Measurements from ENCODE around the gene EYS. TPM values are rescaled to one million over a fixed set of nuclear protein-coding genes. Genes with fewer than 3 reads are reported as not detected.

Gene EYS
- polyA plus RNA-seq, 2 of the 4 experiments (the other 2 are of a cell fraction), result 0.03 to 0.06 TPM

- Histone ChIP-seq H3K27ac (no peak overlapping the region), H3K4me3 (no peak overlapping the region), H3K4me1 (no peaks in the 10 kb centered on the region), H3K4me2 (no peak overlapping the region), H3K9me3 (no peaks in the 10 kb centered on the region)
- POLR2A ChIA-PET, result no interaction called here
- ATAC-seq (no peak), DNase-seq (ENCODE audit: low read depth in 1 of 2, low spot score in 1 of 2) (no peak), FAIRE-seq (no peak)
- TF ChIP-seq POLR2A (IDR thresholded peaks at IDR 0.05; ENCODE audit: low read length) (no peak), PBX3 (IDR thresholded peaks at IDR 0.05) (no peak), RCOR1 (IDR thresholded peaks at IDR 0.05; ENCODE audit: low read depth, low read length) (no peak), SMC3 (IDR thresholded peaks at IDR 0.05) (no peak), EHMT2 (IDR thresholded peaks at IDR 0.05; ENCODE audit: low read depth) (no peak), ESRRA (IDR thresholded peaks at IDR 0.05; ENCODE audit: borderline replicate concordance, low read length) (no peak)
- CTCF ChIA-PET, result no interaction called here
- 10% methylated on average over 1 of the region's 1 CpG for WGBS (ENCODE audit: missing lambda C conversion rate)
These were observed 1656.4 kb downstream of the EYS start for GRCh38 chr6:64050590-64050989.

- Histone ChIP-seq H3K27ac (no peak overlapping the region), H3K4me1 (no peaks in the 10 kb centered on the region), H3K9me3 (no peaks in the 10 kb centered on the region), H3K4me2 (no peak overlapping the region), H3K4me3 (no peak overlapping the region)
- DNase-seq (ENCODE audit: low read depth in 1 of 2, low spot score in 1 of 2) (no peak), FAIRE-seq (no peak), ATAC-seq (no peak)
- CTCF ChIA-PET, result no interaction called here
- POLR2A ChIA-PET, result no interaction called here
- 7% methylated on average over 2 of the region's 2 CpGs for WGBS (ENCODE audit: missing lambda C conversion rate)
- TF ChIP-seq TFCP2L1 (CRISPR knock-in tag; IDR thresholded peaks at IDR 0.05) (no peak), E2F6 (IDR thresholded peaks at IDR 0.05; ENCODE audit: borderline replicate concordance, low read depth) (no peak), FOSL2 (IDR thresholded peaks at IDR 0.05) (no peak), FOSL2 (CRISPR knock-in tag; IDR thresholded peaks at IDR 0.05) (no peak), HEYL (CRISPR knock-in tag; IDR thresholded peaks at IDR 0.05) (no peak), ZFP36 (IDR thresholded peaks at IDR 0.05; ENCODE audit: borderline replicate concordance, partially characterized antibody) (no peak), KDM1A (IDR thresholded peaks at IDR 0.05; ENCODE audit: low read depth) (no peak), ELK1 (IDR thresholded peaks at IDR 0.05; ENCODE audit: low read depth, low read length) (no peak), KDM5A (IDR thresholded peaks at IDR 0.05) (no peak), JUNB (IDR thresholded peaks at IDR 0.05) (no peak), ZNF302 (CRISPR knock-in tag; IDR thresholded peaks at IDR 0.05) (no peak), JUN (IDR thresholded peaks at IDR 0.05) (no peak), CEBPB (IDR thresholded peaks at IDR 0.05) (no peak), RNF2 (IDR thresholded peaks at IDR 0.05; ENCODE audit: borderline replicate concordance, low read depth) (no peak)
These were observed 1657.3 kb downstream of the EYS start for GRCh38 chr6:64049736-64050135.

- POLR2A ChIA-PET, result no interaction called here
- no peaks in the 10 kb centered on the region for H3K4me1 ChIP-seq
- no peak for TF ChIP-seq KDM5A (IDR thresholded peaks at IDR 0.05)
- TF ChIP-seq ZSCAN20 (CRISPR knock-in tag; IDR thresholded peaks at IDR 0.05), result no peak
- no peak for TF ChIP-seq NFE2L2 (conservative IDR thresholded peaks at IDR 0.05; ENCODE audit: low read length)
- TF ChIP-seq CEBPB (IDR thresholded peaks at IDR 0.05), result no peak
- TF ChIP-seq HMGXB4 (CRISPR knock-in tag; IDR thresholded peaks at IDR 0.05; ENCODE audit: borderline replicate concordance), result no peak
- no peak for TF ChIP-seq MAZ (IDR thresholded peaks at IDR 0.05; ENCODE audit: borderline replicate concordance, low read depth, low read length)
- TF ChIP-seq FOSB (CRISPR knock-in tag; IDR thresholded peaks at IDR 0.05), result no peak
- TF ChIP-seq POLR2AphosphoS2 (conservative IDR thresholded peaks at IDR 0.05; ENCODE audit: low read length), result no peak
- TF ChIP-seq ATOH8 (CRISPR knock-in tag; IDR thresholded peaks at IDR 0.05; ENCODE audit: low read depth), result no peak
- no peak for TF ChIP-seq CHD4 (IDR thresholded peaks at IDR 0.05; ENCODE audit: borderline replicate concordance)
- TF ChIP-seq EHMT2 (IDR thresholded peaks at IDR 0.05; ENCODE audit: low read depth), result no peak
- no peak for TF ChIP-seq BCL3 (IDR thresholded peaks at IDR 0.05)
- TF ChIP-seq BHLHE40 (IDR thresholded peaks at IDR 0.05; ENCODE audit: low read depth, low read length), result no peak
- no peak for TF ChIP-seq RCOR1 (IDR thresholded peaks at IDR 0.05; ENCODE audit: low read depth, low read length)
- TF ChIP-seq ZC3H11A (IDR thresholded peaks at IDR 0.05), result no peak
- no peak for TF ChIP-seq ZFP36 (IDR thresholded peaks at IDR 0.05; ENCODE audit: borderline replicate concordance, partially characterized antibody)
These were observed 1660.2 kb downstream of the EYS start for GRCh38 chr6:64046746-64047208.

More at GRCh38 chr6:64046746-64047208, 1660.2 kb downstream of the EYS start:
- CTCF ChIA-PET, result no interaction called here
- Histone ChIP-seq H3K27ac (no peak overlapping the region), H3K4me2 (no peak overlapping the region), H3K9me3 (no peaks in the 10 kb centered on the region), H3K4me3 (no peak overlapping the region)
- ATAC-seq (no peak), DNase-seq (ENCODE audit: low read depth in 1 of 2, low spot score in 1 of 2) (no peak), FAIRE-seq (no peak)
- WGBS (ENCODE audit: missing lambda C conversion rate), result 9% methylated on average over 1 of the region's 1 CpG

All from A549 (cell line).